GM19395 (cell line): ENCODE data around the gene SFT2D1.
"Not testable (repeated sequence)": the region's sequence is repeated elsewhere in the genome, so short reads cannot be mapped to it uniquely, and the experiment has no call there.

Source experiments
- ATAC-seq: cut with Tn5 transposase; IDR thresholded peaks from one replicate; pipeline ENCODE4 v1.9.1; 2021; ENCODE audit warnings: mild to moderate bottlenecking, moderate library complexity; ENCODE audit not compliant: unreplicated experiment

Gene SFT2D1

GRCh38 chr6:166342349-166343149 is at the start of gene SFT2D1:
Gene SFT2D1, minus strand, starts transcription at chr6:166342545. Its CDS starts 64 bp downstream, at chr6:166342481.
- ATAC-seq = peak; percentile 91

GRCh38 chr6:166389119-166389518 is 46.8 kb upstream of the SFT2D1 start:
- ATAC-seq = no peak

- no peak for ATAC-seq
These were observed 46.1 kb upstream of the SFT2D1 start for GRCh38 chr6:166388290-166389004.

- no peak for ATAC-seq
These were observed 45.4 kb upstream of the SFT2D1 start for GRCh38 chr6:166387642-166388289.

GRCh38 chr6:166387098-166387497 is 44.8 kb upstream of the SFT2D1 start:
- not testable (repeated sequence) for ATAC-seq

GRCh38 chr6:166386111-166386510 is 43.8 kb upstream of the SFT2D1 start:
- ATAC-seq = no peak

GRCh38 chr6:166383802-166384363 is 41.5 kb upstream of the SFT2D1 start:
- ATAC-seq = peak; percentile 4

- peak; percentile 87 for ATAC-seq
These were observed 40.8 kb upstream of the SFT2D1 start, which contains the start of gene MPC1 for GRCh38 chr6:166382933-166383801. Gene MPC1, minus strand, starts transcription at chr6:166382940. Its CDS starts 64 bp downstream, at chr6:166382876.

- ATAC-seq = peak; percentile 18
These were observed 40.2 kb upstream of the SFT2D1 start for GRCh38 chr6:166382500-166382932.

- ATAC-seq = peak; percentile 60
These were observed 39.6 kb upstream of the SFT2D1 start for GRCh38 chr6:166381733-166382499.

- no peak for ATAC-seq
These were observed 39.0 kb upstream of the SFT2D1 start for GRCh38 chr6:166381381-166381732.

- no peak for ATAC-seq
These were observed 37.5 kb upstream of the SFT2D1 start for GRCh38 chr6:166379800-166380199.

- no peak for ATAC-seq
These were observed 36.8 kb upstream of the SFT2D1 start for GRCh38 chr6:166379103-166379586.

GRCh38 chr6:166377721-166378120 is 35.4 kb upstream of the SFT2D1 start:
- ATAC-seq = no peak

GRCh38 chr6:166375013-166375412 is 32.7 kb upstream of the SFT2D1 start:
- ATAC-seq = no peak

GRCh38 chr6:166370489-166370888 is 28.1 kb upstream of the SFT2D1 start:
- ATAC-seq = no peak

GRCh38 chr6:166369782-166370181 is 27.4 kb upstream of the SFT2D1 start:
- ATAC-seq = no peak

- ATAC-seq = no peak
These were observed 24.6 kb upstream of the SFT2D1 start for GRCh38 chr6:166366921-166367320.

- ATAC-seq = no peak
These were observed 23.5 kb upstream of the SFT2D1 start for GRCh38 chr6:166365806-166366205.
